HG03457 (cell line): ENCODE results near the gene ASH1L.
A peak's percentile ranks its signal among the peaks of the same experiment; 100 is the strongest.
"Not testable (repeated sequence)": the region's sequence is repeated elsewhere in the genome, so short reads cannot be mapped to it uniquely, and the experiment has no call there.

Experiments
- ATAC-seq: cut with Tn5 transposase; IDR thresholded peaks from one replicate; pipeline ENCODE4 v1.9.1; 2021; ENCODE audit warnings: moderate number of reproducible peaks; ENCODE audit not compliant: unreplicated experiment

ASH1L gene

GRCh38 chr1:155309423-155310021 is 253.1 kb downstream of the ASH1L start:
- ATAC-seq, result no peak

GRCh38 chr1:155308493-155309422 is 253.8 kb downstream of the ASH1L start, which contains the start of gene FDPS:
FDPS (plus strand) TSS chr1:155308866; CDS start chr1:155309790, 924 bp downstream.
- peak; percentile 76 for ATAC-seq

- no peak for ATAC-seq
These were observed 255.3 kb downstream of the ASH1L start for GRCh38 chr1:155307247-155307740.

GRCh38 chr1:155305881-155306391 is 256.7 kb downstream of the ASH1L start:
- ATAC-seq, result no peak

- no peak for ATAC-seq
These were observed 258.0 kb downstream of the ASH1L start for GRCh38 chr1:155304558-155305063.

- ATAC-seq, result no peak
These were observed 261.2 kb downstream of the ASH1L start, which contains the start of gene PKLR for GRCh38 chr1:155301342-155301841. PKLR (minus strand) TSS chr1:155301438; CDS start chr1:155301395, 43 bp downstream.

GRCh38 chr1:155300553-155301329 is 261.9 kb downstream of the ASH1L start:
- no peak for ATAC-seq

- no peak for ATAC-seq
These were observed 262.6 kb downstream of the ASH1L start for GRCh38 chr1:155300024-155300423.

- ATAC-seq, result no peak
These were observed 265.2 kb downstream of the ASH1L start for GRCh38 chr1:155297384-155297783.

GRCh38 chr1:155296661-155297060 is 265.9 kb downstream of the ASH1L start:
- ATAC-seq, result no peak

GRCh38 chr1:155295942-155296267 is 266.7 kb downstream of the ASH1L start:
- no peak for ATAC-seq

GRCh38 chr1:155295183-155295941 is 267.2 kb downstream of the ASH1L start:
- no peak for ATAC-seq

- ATAC-seq, result no peak
These were observed 268.0 kb downstream of the ASH1L start for GRCh38 chr1:155294520-155295182.

- no peak for ATAC-seq
These were observed 269.4 kb downstream of the ASH1L start for GRCh38 chr1:155293086-155293749.

GRCh38 chr1:155291006-155291405 is 271.6 kb downstream of the ASH1L start:
- ATAC-seq, result not testable (repeated sequence)

GRCh38 chr1:155287987-155288543 is 274.5 kb downstream of the ASH1L start:
- no peak for ATAC-seq

- ATAC-seq, result no peak
These were observed 276.1 kb downstream of the ASH1L start for GRCh38 chr1:155286544-155286943.

- no peak for ATAC-seq
These were observed 277.0 kb downstream of the ASH1L start for GRCh38 chr1:155285631-155286044.
